Measurements from ENCODE around the gene RBMX. TPM values are rescaled to one million over a fixed set of nuclear protein-coding genes. Genes with fewer than 3 reads are reported as not detected.

RBMX gene
- total and polyA plus RNA-seq, 2 of the 4 experiments (the other 2 are of a cell fraction): 151 to 337 TPM

- no peak overlapping the region for H2BK20ac ChIP-seq (ENCODE audit: low read depth, low read length)
- in situ Hi-C loops (cut with MboI; ENCODE audit: low sequenced_read_pairs): no loop called here
- no peak overlapping the region for H2AK9ac ChIP-seq (replicated peaks; ENCODE audit: low read depth, low read length, poor library complexity)
- no peak overlapping the region for H3K56ac ChIP-seq (ENCODE audit: extremely low read depth, insufficient read depth, low read length)
- TF ChIP-seq MXI1 (IDR thresholded peaks at IDR 0.05; ENCODE audit: borderline replicate concordance, low read depth, low read length): no peak
- no peak for TF ChIP-seq NFE2L2 (IDR thresholded peaks at IDR 0.05; ENCODE audit: low read depth, low read length)
- no peak for TF ChIP-seq SMC3 (IDR thresholded peaks at IDR 0.05; ENCODE audit: low read depth, low read length)
- TF ChIP-seq CTCF (conservative IDR thresholded peaks at IDR 0.05; ENCODE audit: low read depth, low read length): no peak
- no peak for TF ChIP-seq USF2 (IDR thresholded peaks at IDR 0.05; ENCODE audit: low read depth, low read length)
- no peak for TF ChIP-seq CHD1 (IDR thresholded peaks at IDR 0.05; ENCODE audit: low read depth, low read length)
- no peak for TF ChIP-seq FOS (IDR thresholded peaks at IDR 0.05; ENCODE audit: low read depth, low read length)
- TF ChIP-seq MAZ (IDR thresholded peaks at IDR 0.05; ENCODE audit: borderline replicate concordance, low read depth, low read length): no peak
- no peak for TF ChIP-seq BHLHE40 (IDR thresholded peaks at IDR 0.05; ENCODE audit: low read depth, low read length)
- TF ChIP-seq CEBPB (IDR thresholded peaks at IDR 0.05; ENCODE audit: low read depth, low read length): no peak
- TF ChIP-seq MAFK (IDR thresholded peaks at IDR 0.05; ENCODE audit: low read depth, low read length): no peak
- TF ChIP-seq RFX5 (IDR thresholded peaks at IDR 0.05; ENCODE audit: low read depth, low read length): no peak
- TF ChIP-seq RAD21 (IDR thresholded peaks at IDR 0.05; ENCODE audit: low read length): no peak
- TF ChIP-seq ELK1 (IDR thresholded peaks at IDR 0.05; ENCODE audit: borderline replicate concordance, low read depth, low read length): no peak
- H3K9me3 ChIP-seq (ENCODE audit: control insufficient read depth, insufficient read depth, low read length): no peaks in the 10 kb centered on the region
- H3K79me1 ChIP-seq (ENCODE audit: low read depth in 1 of 2, low read length in 2 of 2): no peaks in the 10 kb centered on the region
- no peak overlapping the region for H4K8ac ChIP-seq (ENCODE audit: low read depth in 2 of 2, low read length in 2 of 2)
- H4K5ac ChIP-seq (ENCODE audit: low read depth, low read length): no peak overlapping the region
- H3K23ac ChIP-seq (ENCODE audit: low read depth, low read length): no peak overlapping the region
- H3K4me3 ChIP-seq (ENCODE audit: insufficient read depth, low read depth, low read length): no peak overlapping the region
- intact Hi-C loops (cut with micrococcal nuclease): no loop called here
- no peak overlapping the region for H2BK15ac ChIP-seq (ENCODE audit: low read depth, low read length)
- BruUV-seq (replicated peaks): no TSS peak
- no CpG with 5 or more reads among the region's 2 CpGs for WGBS, 2 experiments (ENCODE audit: extremely low coverage in 2 of 2, insufficient read length in 1 of 2)
- no peak for DNase-seq
- H3K9me1 ChIP-seq (ENCODE audit: insufficient read depth, low read length): no peaks in the 10 kb centered on the region
- H3K14ac ChIP-seq (replicated peaks; ENCODE audit: low read depth, low read length): no peak overlapping the region
- no peak overlapping the region for H2AK5ac ChIP-seq (ENCODE audit: low read depth, low read length)
- no peaks in the 10 kb centered on the region for H4K20me1 ChIP-seq (ENCODE audit: insufficient read depth, low read length)
- H3K4me2 ChIP-seq (ENCODE audit: low read depth, low read length): no peak overlapping the region
- ATAC-seq (ENCODE audit: low read depth): no peak
- H2BK5ac ChIP-seq (ENCODE audit: low read depth, low read length, poor library complexity, severe bottlenecking): no peak overlapping the region
- H3K9ac ChIP-seq (ENCODE audit: low read depth, low read length): no peak overlapping the region
- H2AFZ ChIP-seq (replicated peaks; ENCODE audit: low read length, poor library complexity): no peak overlapping the region
- no peak overlapping the region for H3K4ac ChIP-seq (ENCODE audit: low read depth, low read length)
- POLR2A ChIA-PET (ENCODE audit: unreplicated experiment): interaction anchor here (0.6 kb wide), 1 partner anchor 189 kb away, joined by 4 read pairs; no protein-coding TSS in a partner anchor
- no peaks in the 10 kb centered on the region for H3K27me3 ChIP-seq (ENCODE audit: control insufficient read depth, insufficient read depth, low read length)
- no peaks in the 10 kb centered on the region for H3K36me3 ChIP-seq (ENCODE audit: control insufficient read depth, insufficient read depth, low read length)
- no peak overlapping the region for H3K18ac ChIP-seq (ENCODE audit: low read depth, low read length)
- dilution Hi-C loops (cut with HindIII; ENCODE audit: low sequenced_read_pairs, unreplicated experiment): no loop called here
- H3K27ac ChIP-seq (ENCODE audit: insufficient read depth, low read length): no peak overlapping the region
- H2BK120ac ChIP-seq (ENCODE audit: low read depth, low read length): no peak overlapping the region
- H3K4me1 ChIP-seq (ENCODE audit: control insufficient read depth, insufficient read depth, low read length): no peaks in the 10 kb centered on the region
- no peak overlapping the region for H4K91ac ChIP-seq (ENCODE audit: insufficient read depth, low read depth, low read length)
- CTCF ChIA-PET: no interaction called here
Observed at GRCh38 chrX:136916827-136917226, 36.3 kb upstream of the RBMX start.
